RWPE2 (cell line): Measurements from ENCODE around the gene AGPAT4.
"Not testable (repeated sequence)": the region's sequence is repeated elsewhere in the genome, so short reads cannot be mapped to it uniquely, and the experiment has no call there.

Experiments used
- ATAC-seq: fragments of 200-7000 bp; cut with Tn5 transposase; 3 replicates; pipeline ENCODE4 v1.9.1; 2021; ENCODE audit warnings: low read depth
- DNase-seq: peaks from one replicate; pipeline ENCODE4 v3.0.0-alpha.2; 2020; ENCODE audit warnings: low spot score
- H3K27ac ChIP-seq: fragments of 450-650 bp; 2 replicates; pipeline ENCODE4 v1.5.1; 2017; ENCODE audit warnings: mild to moderate bottlenecking; ENCODE audit not compliant: poor library complexity, severe bottlenecking
- H3K27me3 ChIP-seq: fragments of 250-450 bp; sonication (Bioruptor Pico); 2 replicates; pipeline ENCODE4 v1.5.1; 2021; ENCODE audit warnings: mild to moderate bottlenecking, moderate library complexity; ENCODE audit not compliant: insufficient read depth, poor library complexity, severe bottlenecking
- H3K36me3 ChIP-seq: fragments of 250-450 bp; sonication (Bioruptor Pico); 2 replicates; pipeline ENCODE4 v1.5.1; 2020; ENCODE audit warnings: low read depth, mild to moderate bottlenecking, moderate library complexity
- H3K4me1 ChIP-seq: fragments of 250-450 bp; sonication (Bioruptor Pico); 2 replicates; pipeline ENCODE4 v1.5.1; 2021; ENCODE audit warnings: mild to moderate bottlenecking, moderate library complexity; ENCODE audit not compliant: insufficient read depth, poor library complexity, severe bottlenecking
- H3K4me3 ChIP-seq: fragments of 250-450 bp; sonication (Bioruptor Pico); 2 replicates; pipeline ENCODE4 v1.5.1; 2021; ENCODE audit warnings: mild to moderate bottlenecking, moderate library complexity; ENCODE audit not compliant: severe bottlenecking
- H3K9me3 ChIP-seq: fragments of 250-450 bp; sonication (Bioruptor Pico); 2 replicates; pipeline ENCODE4 v1.5.1; 2021; ENCODE audit warnings: mild to moderate bottlenecking, moderate library complexity; ENCODE audit not compliant: severe bottlenecking
- CTCF ChIP-seq: fragments of 450-650 bp; IDR thresholded peaks from one replicate; pipeline ENCODE4 v1.5.1; 2017; ENCODE audit warnings: mild to moderate bottlenecking, moderate library complexity; ENCODE audit not compliant: poor library complexity, severe bottlenecking

The AGPAT4 gene

GRCh38 chr6:161127071-161127740 lies 146.7 kb downstream of the AGPAT4 start:
- H3K27me3 ChIP-seq, result no peaks in the 10 kb centered on the region
- H3K36me3 ChIP-seq, result peaks cover 13% of the 10 kb centered on the region
- no peak for TF ChIP-seq CTCF
- H3K4me1 ChIP-seq, result no peaks in the 10 kb centered on the region
- H3K9me3 ChIP-seq, result no peaks in the 10 kb centered on the region
- H3K4me3 ChIP-seq, result no peak overlapping the region
- ATAC-seq (no peak), DNase-seq (no peak)
- no peak overlapping the region for H3K27ac ChIP-seq

- Histone ChIP-seq H3K4me3 (no peak overlapping the region), H3K27ac (no peak overlapping the region), H3K4me1 (no peaks in the 10 kb centered on the region), H3K27me3 (no peaks in the 10 kb centered on the region), H3K9me3 (no peaks in the 10 kb centered on the region), H3K36me3 (peaks cover 22% of the 10 kb centered on the region)
- no peak for DNase-seq
- no peak for TF ChIP-seq CTCF
- no peak for ATAC-seq
Measured at GRCh38 chr6:161125591-161125990, 148.3 kb downstream of the AGPAT4 start.

- not testable (repeated sequence) for H3K4me3 ChIP-seq, H3K4me1 ChIP-seq, H3K27me3 ChIP-seq, ATAC-seq, DNase-seq, H3K27ac ChIP-seq, H3K9me3 ChIP-seq
- H3K36me3 ChIP-seq, result peaks cover 38% of the 10 kb centered on the region
Measured at GRCh38 chr6:161123319-161123718, 150.5 kb downstream of the AGPAT4 start.

GRCh38 chr6:161117942-161118341 lies 155.9 kb downstream of the AGPAT4 start:
- ATAC-seq, result no peak
- no peaks in the 10 kb centered on the region for H3K9me3 ChIP-seq
- peaks cover 75% of the 10 kb centered on the region for H3K36me3 ChIP-seq
- H3K4me3 ChIP-seq, result no peak overlapping the region
- H3K4me1 ChIP-seq, result no peaks in the 10 kb centered on the region
- no peaks in the 10 kb centered on the region for H3K27me3 ChIP-seq
- no peak for TF ChIP-seq CTCF
- no peak overlapping the region for H3K27ac ChIP-seq
- no peak for DNase-seq

- no peaks in the 10 kb centered on the region for H3K27me3 ChIP-seq
- H3K36me3 ChIP-seq, result peaks cover 79% of the 10 kb centered on the region
- H3K27ac ChIP-seq, result no peak overlapping the region
- TF ChIP-seq CTCF, result no peak
- no peaks in the 10 kb centered on the region for H3K4me1 ChIP-seq
- no peak overlapping the region for H3K4me3 ChIP-seq
- no peaks in the 10 kb centered on the region for H3K9me3 ChIP-seq
- DNase-seq (no peak), ATAC-seq (no peak)
Measured at GRCh38 chr6:161117308-161117707, 156.6 kb downstream of the AGPAT4 start.
